GM18873 (cell line): ENCODE measurements around the gene LTF.
"Not testable (repeated sequence)": the region's sequence is repeated elsewhere in the genome, so short reads cannot be mapped to it uniquely, and the experiment has no call there.

Experiments
- ATAC-seq: cut with Tn5 transposase; IDR thresholded peaks from one replicate; pipeline ENCODE4 v1.9.1; 2021; ENCODE audit warnings: mild to moderate bottlenecking, moderate library complexity, moderate number of reproducible peaks; ENCODE audit not compliant: unreplicated experiment, low FRiP score

Gene LTF

GRCh38 chr3:46417841-46418611 is 46.7 kb downstream of the LTF start:
- ATAC-seq, result no peak

GRCh38 chr3:46416811-46417510 is 47.7 kb downstream of the LTF start:
- ATAC-seq, result no peak

GRCh38 chr3:46416125-46416810 is 48.4 kb downstream of the LTF start:
- ATAC-seq, result no peak

- ATAC-seq, result no peak
Measured at GRCh38 chr3:46414739-46415138, 50.0 kb downstream of the LTF start.

- no peak for ATAC-seq
Measured at GRCh38 chr3:46413951-46414350, 50.8 kb downstream of the LTF start.

- no peak for ATAC-seq
Measured at GRCh38 chr3:46412786-46413298, 51.9 kb downstream of the LTF start.

- ATAC-seq, result no peak
Measured at GRCh38 chr3:46411271-46411670, 53.4 kb downstream of the LTF start.

GRCh38 chr3:46410669-46411068 is 54.0 kb downstream of the LTF start:
- ATAC-seq, result no peak

GRCh38 chr3:46409739-46410489 is 54.8 kb downstream of the LTF start:
- ATAC-seq, result no peak

- ATAC-seq, result no peak
Measured at GRCh38 chr3:46408853-46409252, 55.9 kb downstream of the LTF start.

- ATAC-seq, result no peak
Measured at GRCh38 chr3:46407970-46408369, 56.7 kb downstream of the LTF start.

- ATAC-seq, result no peak
Measured at GRCh38 chr3:46406788-46407611, 57.7 kb downstream of the LTF start, which contains the start of the genes CCR5AS and CCRL2. CCR5AS (minus strand) TSS chr3:46407066. CCRL2 (plus strand) TSS chr3:46407259; CDS start chr3:46408080, 821 bp downstream.

- no peak for ATAC-seq
Measured at GRCh38 chr3:46406443-46406787, 58.3 kb downstream of the LTF start.

- no peak for ATAC-seq
Measured at GRCh38 chr3:46405301-46406019, 59.2 kb downstream of the LTF start.

- ATAC-seq, result not testable (repeated sequence)
Measured at GRCh38 chr3:46402902-46403301, 61.8 kb downstream of the LTF start.

- ATAC-seq, result no peak
Measured at GRCh38 chr3:46401579-46401978, 63.1 kb downstream of the LTF start.

- no peak for ATAC-seq
Measured at GRCh38 chr3:46400846-46401245, 63.9 kb downstream of the LTF start.

- ATAC-seq, result no peak
Measured at GRCh38 chr3:46400000-46400734, 64.5 kb downstream of the LTF start.
